Natural killer cell (primary cell): ENCODE measurements around the gene LINC01488. TPM values are rescaled to one million over a fixed set of nuclear protein-coding genes. Genes with fewer than 3 reads are reported as not detected.

Experiments used
- ATAC-seq, 3 donors: fragments of 150-1000 bp in 2 of 3; fragments of 200-7000 bp in 1 of 3; cut with Tn5 transposase; 1 replicate in 1 of 3; 2 replicates in 2 of 3; pipeline ENCODE4 v1.10.0; 2021; ENCODE audit warnings: mild to moderate bottlenecking in 2 of 3, moderate library complexity in 2 of 3
- DNase-seq, 2 donors: peaks; one replicate each; pipeline versions ENCODE4 v3.0.0 to v3.0.0-alpha.2; 2013 to 2021; ENCODE audit warnings: mixed read lengths in 1 of 2
- H3K27ac ChIP-seq: one replicate; pipeline ENCODE4 v1.5.1; 2013; ENCODE audit warnings: mild to moderate bottlenecking, low read length
- H3K27me3 ChIP-seq: one replicate; pipeline ENCODE4 v1.6.1; 2013; ENCODE audit warnings: low read length; ENCODE audit not compliant: control insufficient read depth, insufficient read depth
- H3K36me3 ChIP-seq: one replicate; pipeline ENCODE4 v1.6.1; 2013; ENCODE audit warnings: low read length; ENCODE audit not compliant: control insufficient read depth, insufficient read depth
- H3K4me1 ChIP-seq: one replicate; pipeline ENCODE4 v1.6.1; 2013; ENCODE audit warnings: low read length; ENCODE audit not compliant: control insufficient read depth, insufficient read depth
- H3K4me3 ChIP-seq: one replicate; pipeline ENCODE4 v1.5.1; 2013; ENCODE audit warnings: low read length
- H3K9me3 ChIP-seq: one replicate; pipeline ENCODE4 v1.6.1; 2013; ENCODE audit warnings: low read length; ENCODE audit not compliant: control insufficient read depth, insufficient read depth
- H3K27ac Mint-ChIP-seq, 2 donors: one replicate each; pipeline ENCODE4 v1.8.0; 2022; ENCODE audit warnings: mild to moderate bottlenecking in 2 of 2, mixed read lengths in 2 of 2, moderate library complexity in 1 of 2
- H3K27me3 Mint-ChIP-seq, 2 donors: one replicate each; pipeline ENCODE4 v1.8.0; 2022; ENCODE audit warnings: low read depth in 2 of 2, mixed read lengths in 2 of 2
- H3K36me3 Mint-ChIP-seq: one replicate; pipeline ENCODE4 v1.8.0; 2022; ENCODE audit warnings: mixed read lengths
- H3K4me1 Mint-ChIP-seq, 2 donors: one replicate each; pipeline ENCODE4 v1.8.0; 2022; ENCODE audit warnings: mixed read lengths in 2 of 2
- H3K4me3 Mint-ChIP-seq: one replicate; pipeline ENCODE4 v1.8.0; 2022; ENCODE audit warnings: mild to moderate bottlenecking, moderate library complexity, mixed read lengths
- H3K9me3 Mint-ChIP-seq, 2 donors: one replicate each; pipeline ENCODE4 v1.8.0; 2022; ENCODE audit warnings: mixed read lengths in 2 of 2
- WGBS: methylation state at CpG from one replicate; pipeline ENCODE4 v1.1.7; 2013; ENCODE audit warnings: missing lambda C conversion rate; ENCODE audit not compliant: insufficient coverage; 5-methylcytosine and 5-hydroxymethylcytosine counted together
- intact Hi-C: fragments of 100-400 bp; cut with micrococcal nuclease; formaldehyde crosslinking; loops from one replicate; pipeline ENCODE4 v1.14.2; 2022
- total RNA-seq, 4 donors: library from RNA; stranded (reverse); fragments of 120-200 nt in 1 of 4; gene quantifications; one replicate each; pipeline versions ENCODE4 v1.2.3 to v1.2.4, GENCODE V29; 2013 to 2022
- TF ChIP-seq, protein P1 (sequence below): fragments of 200-600 bp; IDR thresholded peaks from one replicate; pipeline ENCODE4 v1.8.0; 2022; ENCODE audit warnings: antibody characterized with exemption

Gene LINC01488
- total RNA-seq, 3 donors from 2014 or later (not counting 1 experiment from before 2014, with no cell fraction given): not detected

DNA sequence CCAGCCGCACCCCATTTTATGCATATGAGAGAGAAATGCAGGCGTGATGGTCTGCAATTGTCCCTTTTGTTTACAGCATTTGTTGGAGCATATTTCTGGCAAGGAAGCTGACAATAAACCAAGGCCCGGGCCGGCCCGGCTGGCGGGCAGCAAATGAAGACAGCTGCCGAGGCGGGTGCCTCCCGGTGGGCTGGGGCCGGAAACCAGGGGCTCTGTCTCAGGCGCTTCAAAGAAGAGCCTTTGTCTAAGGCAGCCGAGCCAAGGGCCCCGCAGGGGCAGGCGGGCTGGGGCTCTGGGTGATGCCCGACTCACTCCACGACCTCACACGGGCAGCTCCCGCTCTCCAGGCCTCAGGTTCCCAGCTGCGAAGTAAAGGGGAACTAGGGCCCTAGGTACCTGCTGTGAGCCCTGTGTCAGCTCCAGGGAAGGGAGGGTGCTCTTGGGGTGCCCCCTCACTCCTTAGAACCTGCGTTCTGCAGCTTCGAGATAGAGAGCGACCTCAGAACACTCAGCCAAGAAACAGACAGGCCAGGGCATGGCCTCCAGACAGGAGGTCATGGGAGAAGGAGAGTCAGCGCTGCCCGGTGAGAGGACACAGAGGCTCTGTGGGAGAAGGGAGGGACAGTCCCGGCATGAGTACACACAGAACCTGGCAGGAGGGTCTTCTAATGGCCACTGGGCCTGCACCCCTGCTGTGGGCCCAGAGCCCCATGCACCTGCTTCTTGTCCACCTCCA, 2.4 kb downstream of the LINC01488 start:
- H3K4me3 Mint-ChIP-seq: no peak overlapping the region
- H3K9me3 Mint-ChIP-seq: no peaks in the 10 kb centered on the region
- H3K27ac Mint-ChIP-seq: no peak overlapping the region
- DNase-seq: no peak
- no peaks in the 10 kb centered on the region for H3K4me1 ChIP-seq
- no peak overlapping the region for H3K27ac ChIP-seq
- 83% methylated on average over 25 of the region's 25 CpGs for WGBS
- no peaks in the 10 kb centered on the region for H3K9me3 ChIP-seq
- no peaks in the 10 kb centered on the region for H3K27me3 Mint-ChIP-seq
- ATAC-seq: no peak
- intact Hi-C loops: no loop called here
- H3K4me1 Mint-ChIP-seq: no peaks in the 10 kb centered on the region
- no peak overlapping the region for H3K4me3 ChIP-seq
- H3K36me3 ChIP-seq: no peaks in the 10 kb centered on the region
- TF ChIP-seq, protein P1, sequence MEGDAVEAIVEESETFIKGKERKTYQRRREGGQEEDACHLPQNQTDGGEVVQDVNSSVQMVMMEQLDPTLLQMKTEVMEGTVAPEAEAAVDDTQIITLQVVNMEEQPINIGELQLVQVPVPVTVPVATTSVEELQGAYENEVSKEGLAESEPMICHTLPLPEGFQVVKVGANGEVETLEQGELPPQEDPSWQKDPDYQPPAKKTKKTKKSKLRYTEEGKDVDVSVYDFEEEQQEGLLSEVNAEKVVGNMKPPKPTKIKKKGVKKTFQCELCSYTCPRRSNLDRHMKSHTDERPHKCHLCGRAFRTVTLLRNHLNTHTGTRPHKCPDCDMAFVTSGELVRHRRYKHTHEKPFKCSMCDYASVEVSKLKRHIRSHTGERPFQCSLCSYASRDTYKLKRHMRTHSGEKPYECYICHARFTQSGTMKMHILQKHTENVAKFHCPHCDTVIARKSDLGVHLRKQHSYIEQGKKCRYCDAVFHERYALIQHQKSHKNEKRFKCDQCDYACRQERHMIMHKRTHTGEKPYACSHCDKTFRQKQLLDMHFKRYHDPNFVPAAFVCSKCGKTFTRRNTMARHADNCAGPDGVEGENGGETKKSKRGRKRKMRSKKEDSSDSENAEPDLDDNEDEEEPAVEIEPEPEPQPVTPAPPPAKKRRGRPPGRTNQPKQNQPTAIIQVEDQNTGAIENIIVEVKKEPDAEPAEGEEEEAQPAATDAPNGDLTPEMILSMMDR: no peak
- no peaks in the 10 kb centered on the region for H3K36me3 Mint-ChIP-seq
- H3K27me3 ChIP-seq: no peaks in the 10 kb centered on the region

DNA sequence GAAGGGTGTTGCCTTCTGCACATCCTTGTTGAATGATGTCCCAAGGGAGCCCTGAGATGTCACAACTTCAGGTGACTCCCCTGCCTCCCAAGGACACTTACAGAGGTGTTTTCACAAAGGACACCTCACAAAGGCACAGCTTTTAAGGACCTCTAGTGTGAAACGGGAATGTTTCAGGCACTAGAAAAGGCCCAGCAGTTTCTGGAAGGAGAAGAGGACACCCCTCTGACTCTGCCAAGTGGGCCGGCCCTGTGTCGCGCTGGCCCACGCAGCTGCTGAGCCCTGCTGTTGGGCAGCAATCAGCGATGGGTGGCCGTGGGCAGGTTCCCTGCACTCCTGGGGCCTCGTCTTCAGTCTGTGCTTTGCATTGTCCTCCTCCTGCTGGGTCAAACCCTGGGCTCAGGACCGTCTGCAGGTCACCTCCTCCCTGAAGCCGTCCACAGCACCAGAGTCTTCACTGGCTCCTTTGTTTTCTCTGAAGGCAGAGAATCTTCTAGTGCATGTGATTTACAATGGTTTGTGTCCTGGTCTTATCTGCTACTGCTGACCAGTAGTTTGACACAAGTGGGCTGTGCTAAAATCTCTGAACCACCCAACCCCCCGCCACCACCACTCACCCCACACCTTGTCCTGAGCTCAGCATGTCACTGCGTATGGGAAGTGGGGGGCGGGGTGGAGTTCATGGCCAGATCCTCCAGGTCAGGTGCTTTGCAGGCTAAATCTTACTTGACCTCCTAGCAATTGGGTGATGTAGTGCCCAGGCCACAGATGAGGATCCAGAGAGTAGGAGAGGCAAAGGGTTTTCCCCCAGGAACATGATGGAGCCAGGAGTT, 3.2 kb downstream of the LINC01488 start:
- TF ChIP-seq, protein P1: no peak
- no peak overlapping the region for H3K27ac ChIP-seq
- no peaks in the 10 kb centered on the region for H3K9me3 ChIP-seq
- Mint-ChIP-seq H3K4me1 (no peaks in the 10 kb centered on the region), H3K27me3 (no peaks in the 10 kb centered on the region), H3K9me3 (no peaks in the 10 kb centered on the region), H3K27ac (no peak overlapping the region), H3K36me3 (no peaks in the 10 kb centered on the region), H3K4me3 (no peak overlapping the region)
- no peaks in the 10 kb centered on the region for H3K27me3 ChIP-seq
- no peak overlapping the region for H3K4me3 ChIP-seq
- WGBS: 90% methylated on average over 13 of the region's 13 CpGs
- no peaks in the 10 kb centered on the region for H3K4me1 ChIP-seq
- intact Hi-C loops: no loop called here
- no peak for DNase-seq
- no peaks in the 10 kb centered on the region for H3K36me3 ChIP-seq
- ATAC-seq: no peak

DNA sequence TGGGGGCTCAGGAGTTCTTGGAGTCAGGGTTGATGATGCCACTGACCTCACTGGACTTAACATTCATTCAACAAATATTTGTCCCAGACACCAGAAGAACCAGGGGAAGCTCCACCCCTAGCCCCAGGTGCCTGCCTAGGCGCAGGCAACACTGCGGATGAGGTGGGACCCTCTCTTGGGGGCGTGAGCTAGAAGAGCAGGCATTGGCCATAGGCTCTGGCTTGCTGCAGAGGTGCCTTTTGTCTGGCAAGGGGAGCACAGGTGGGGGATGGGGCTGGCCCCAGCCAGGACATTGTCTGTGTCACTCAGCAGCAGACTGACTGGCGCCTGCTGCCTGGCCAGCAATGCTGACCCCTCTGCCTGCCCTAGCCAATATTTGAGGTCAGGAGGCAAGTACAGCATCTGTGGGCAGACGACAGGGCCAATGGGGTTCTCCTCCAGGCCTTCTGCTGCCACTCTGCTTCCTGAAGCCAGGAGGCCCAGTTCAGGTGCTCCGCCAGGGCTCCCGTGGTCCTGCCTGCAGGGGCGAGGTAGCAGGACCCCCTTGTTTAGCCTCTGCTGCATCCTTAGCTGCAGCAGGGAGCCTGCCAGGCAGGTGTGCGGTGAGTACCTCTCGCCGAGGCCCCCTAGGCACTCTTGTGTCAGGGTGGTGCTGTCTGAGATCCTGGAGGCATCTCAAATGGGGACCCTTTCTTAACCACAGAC, 4.0 kb downstream of the LINC01488 start:
- H3K4me3 Mint-ChIP-seq: no peak overlapping the region
- ATAC-seq (no peak), DNase-seq (no peak)
- no peaks in the 10 kb centered on the region for H3K27me3 Mint-ChIP-seq
- no peaks in the 10 kb centered on the region for H3K9me3 Mint-ChIP-seq
- 88% methylated on average over 11 of the region's 11 CpGs for WGBS
- H3K4me1 Mint-ChIP-seq: no peaks in the 10 kb centered on the region
- H3K4me3 ChIP-seq: no peak overlapping the region
- no peak overlapping the region for H3K27ac ChIP-seq
- no peaks in the 10 kb centered on the region for H3K36me3 ChIP-seq
- no peak overlapping the region for H3K27ac Mint-ChIP-seq
- no peaks in the 10 kb centered on the region for H3K36me3 Mint-ChIP-seq
- TF ChIP-seq, protein P1: no peak
- no peaks in the 10 kb centered on the region for H3K4me1 ChIP-seq
- intact Hi-C loops: no loop called here
- no peaks in the 10 kb centered on the region for H3K27me3 ChIP-seq
- no peaks in the 10 kb centered on the region for H3K9me3 ChIP-seq
